ENCODE data around the gene MEX3A. TPM values are rescaled to one million over a fixed set of nuclear protein-coding genes. Genes with fewer than 3 reads are reported as not detected.
A peak's percentile ranks its signal among the peaks of the same experiment; 100 is the strongest.

MEX3A gene
- total RNA-seq, 1 experiment from 2014 or later = 68.0 TPM

GRCh38 chr1:156130578-156130942 lies 48.3 kb upstream of the MEX3A start:
- H3K4me1 ChIP-seq (ENCODE audit: insufficient read depth, low read length) = peaks cover 13% of the 10 kb centered on the region
- no peak overlapping the region for H2BK12ac ChIP-seq (ENCODE audit: insufficient read length, low read depth, low read length)
- H3K4ac ChIP-seq (ENCODE audit: low read depth, low read length) = no peak overlapping the region
- no peak overlapping the region for H3K9ac ChIP-seq (ENCODE audit: extremely low read depth, insufficient read length, low read length)
- no peaks in the 10 kb centered on the region for H3K27me3 ChIP-seq (ENCODE audit: insufficient read depth, low read length)
- no peaks in the 10 kb centered on the region for H4K20me1 ChIP-seq (ENCODE audit: control insufficient read depth, insufficient read depth, insufficient read length)
- no peak overlapping the region for H3K27ac ChIP-seq (ENCODE audit: insufficient read length, low read depth, low read length)
- TF ChIP-seq CTCF (conservative IDR thresholded peaks at IDR 0.05) = no peak; the same call in 2 of the 3 replicates
- no peak overlapping the region for H3K23ac ChIP-seq (ENCODE audit: insufficient read length, low read depth, low read length)
- no peaks in the 10 kb centered on the region for H3K79me1 ChIP-seq (ENCODE audit: insufficient read depth, low read depth, low read length, poor library complexity, severe bottlenecking)
- H3K14ac ChIP-seq (ENCODE audit: insufficient read depth, low read length) = no peak overlapping the region
- no peak overlapping the region for H2BK5ac ChIP-seq (ENCODE audit: insufficient read length, low read length)
- no peak overlapping the region for H4K91ac ChIP-seq (ENCODE audit: insufficient read length, low read depth, low read length)
- H3K79me2 ChIP-seq (ENCODE audit: insufficient read depth, low read length) = no peaks in the 10 kb centered on the region
- no peak overlapping the region for H4K8ac ChIP-seq (replicated peaks; ENCODE audit: insufficient read length, low read depth, low read length)
- no peak for DNase-seq
- no peak overlapping the region for H2BK15ac ChIP-seq (ENCODE audit: low read depth, low read length)
- no peak overlapping the region for H2AK5ac ChIP-seq (ENCODE audit: insufficient read length, low read length)
- H3K9me3 Mint-ChIP-seq = no peaks in the 10 kb centered on the region
- no peak overlapping the region for H4K5ac ChIP-seq (ENCODE audit: insufficient read length, low read depth, low read length)
- no peak overlapping the region for H2BK120ac ChIP-seq (ENCODE audit: low read depth, low read length, poor library complexity, severe bottlenecking)
- peak overlapping the region in 1 of 3 experiments; percentile 64; a peak in 2 of 7 replicates for H3K27ac Mint-ChIP-seq
- H3K4me2 ChIP-seq (ENCODE audit: insufficient read depth, insufficient read length, low read length) = no peak overlapping the region
- peaks cover 25 to 26% of the 10 kb centered on the region in 2 experiments for H3K4me1 Mint-ChIP-seq
- no peak overlapping the region for H2BK20ac ChIP-seq (ENCODE audit: low read depth, low read length, poor library complexity, severe bottlenecking)
- no CpG with 5 or more reads among the region's 6 CpGs for WGBS (ENCODE audit: extremely low coverage, insufficient read length, low lambda C conversion rate)
- H3K27me3 Mint-ChIP-seq (ENCODE audit: low read depth) = no peaks in the 10 kb centered on the region
- no peak overlapping the region for H3K56ac ChIP-seq (ENCODE audit: insufficient read length, low read depth, low read length)
- peaks cover 12 to 32% (median 27%) of the 10 kb centered on the region in 3 experiments for H3K36me3 Mint-ChIP-seq (ENCODE audit: insufficient read depth in 1 of 3, low read depth in 3 of 3)
- H3K9me3 ChIP-seq (ENCODE audit: control insufficient read depth, low read depth, low read length) = no peaks in the 10 kb centered on the region
- H3T11ph ChIP-seq (ENCODE audit: low read length) = no peak overlapping the region
- H3K23me2 ChIP-seq (ENCODE audit: insufficient read length, low read depth, low read length, poor library complexity, severe bottlenecking) = no peaks in the 10 kb centered on the region
- H2AFZ ChIP-seq (ENCODE audit: low read length) = no peak overlapping the region
- no peak overlapping the region for H3K18ac ChIP-seq (ENCODE audit: insufficient read length, low read depth, low read length)
- H3K4me3 Mint-ChIP-seq = 0 out of 5 replicates have a peak overlapping the region, but pooled peaks of 1 of the 2 experiments have one; percentile 5

All from H9 (cell line).